Neuron (in vitro differentiated cells): ENCODE measurements around the gene RIPOR2.
"Not testable (repeated sequence)": the region's sequence is repeated elsewhere in the genome, so short reads cannot be mapped to it uniquely, and the experiment has no call there.

Experiments
- H2AFZ ChIP-seq: one replicate; pipeline ENCODE4 v1.6.1; 2013; ENCODE audit warnings: low read depth, mild to moderate bottlenecking, inconsistent platforms, low read length, moderate library complexity
- H3K27me3 ChIP-seq: one replicate; pipeline ENCODE4 v1.6.1; 2013; ENCODE audit warnings: low read length; ENCODE audit not compliant: insufficient read depth
- H3K36me3 ChIP-seq: one replicate; pipeline ENCODE4 v1.6.1; 2013; ENCODE audit warnings: low read length; ENCODE audit not compliant: insufficient read depth
- H3K4me1 ChIP-seq: one replicate; pipeline ENCODE4 v1.6.1; 2013; ENCODE audit warnings: low read length; ENCODE audit not compliant: insufficient read depth
- H3K4me3 ChIP-seq: 2 replicates; pipeline ENCODE4 v1.5.1; 2013; ENCODE audit warnings: mild to moderate bottlenecking, low read length, moderate library complexity
- H3K9me3 ChIP-seq: one replicate; pipeline ENCODE4 v1.6.1; 2013; ENCODE audit warnings: low read length

The RIPOR2 gene

DNA sequence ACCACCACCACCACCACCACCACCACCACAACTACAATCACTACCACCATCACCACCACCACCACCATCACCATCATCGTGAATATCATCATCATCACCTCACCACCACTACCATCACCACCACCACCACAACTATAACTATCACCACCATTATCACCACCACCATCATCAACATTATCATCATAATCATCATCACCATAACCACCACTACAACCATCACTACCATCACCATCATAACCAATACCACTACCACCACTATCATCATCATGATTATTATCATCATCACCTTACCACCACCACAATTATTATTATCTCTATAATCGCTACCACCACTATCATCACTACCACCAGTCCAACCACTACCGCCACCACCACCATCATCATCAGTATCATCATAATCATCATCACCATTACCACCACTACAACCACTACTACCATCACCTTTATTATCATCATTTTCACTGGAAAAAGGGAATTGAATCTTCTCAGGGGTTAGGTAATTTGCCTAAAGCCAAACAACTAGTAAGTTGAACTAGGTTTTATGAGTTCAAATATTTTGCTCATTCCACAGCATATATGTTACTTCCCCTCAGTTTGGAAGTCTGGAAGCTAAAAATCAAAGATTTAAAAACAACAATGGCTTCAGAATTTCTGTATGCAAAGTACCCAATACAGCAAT, 8.3 kb downstream of the RIPOR2 start:
- Histone ChIP-seq H3K4me3 (no peak overlapping the region), H2AFZ (no peak overlapping the region), H3K9me3 (no peaks in the 10 kb centered on the region), H3K36me3 (no peaks in the 10 kb centered on the region), H3K4me1 (peaks cover 69% of the 10 kb centered on the region), H3K27me3 (no peaks in the 10 kb centered on the region)

DNA sequence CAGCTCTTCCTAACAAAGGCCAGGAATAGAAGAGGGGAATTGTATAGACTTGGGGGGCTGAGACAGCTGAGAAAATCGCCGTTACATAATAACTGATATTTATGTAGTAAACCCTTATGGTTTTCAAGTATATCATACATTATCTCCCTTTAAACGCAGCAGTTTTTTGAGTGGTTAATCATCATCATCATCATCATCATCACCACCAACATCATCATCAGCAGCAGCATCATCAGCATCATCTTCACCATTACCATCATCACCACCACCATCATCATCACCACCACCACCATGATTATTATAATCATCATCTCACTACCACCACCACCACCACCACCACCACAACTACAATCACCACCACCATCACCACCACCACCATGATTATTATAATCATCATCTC, 9.1 kb downstream of the RIPOR2 start:
- H3K36me3 ChIP-seq, H3K4me3 ChIP-seq, H2AFZ ChIP-seq, H3K27me3 ChIP-seq, H3K9me3 ChIP-seq: not testable (repeated sequence)
- peaks cover 61% of the 10 kb centered on the region for H3K4me1 ChIP-seq

DNA sequence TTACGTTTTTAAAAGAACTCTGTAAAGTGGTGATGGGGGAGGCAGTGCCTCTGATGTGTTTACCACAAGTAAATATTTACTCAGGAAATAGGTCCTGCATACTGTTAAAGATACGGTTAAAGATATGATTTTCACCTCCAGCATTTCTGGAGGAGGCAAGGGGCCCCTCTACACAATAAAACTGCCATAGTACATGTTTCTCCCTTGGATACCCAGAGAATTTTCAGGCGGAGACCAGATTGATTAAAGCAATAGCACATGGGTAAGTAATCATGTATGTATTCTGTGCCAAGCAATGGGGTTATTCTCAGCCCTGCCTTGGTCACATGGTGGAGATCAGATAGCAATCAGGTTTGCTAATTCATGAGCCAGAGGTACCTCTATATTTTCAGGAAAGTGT, 9.6 kb downstream of the RIPOR2 start:
- Histone ChIP-seq H3K27me3 (no peaks in the 10 kb centered on the region), H3K9me3 (no peaks in the 10 kb centered on the region), H2AFZ (no peak overlapping the region), H3K4me3 (no peak overlapping the region), H3K4me1 (peaks cover 56% of the 10 kb centered on the region), H3K36me3 (no peaks in the 10 kb centered on the region)

DNA sequence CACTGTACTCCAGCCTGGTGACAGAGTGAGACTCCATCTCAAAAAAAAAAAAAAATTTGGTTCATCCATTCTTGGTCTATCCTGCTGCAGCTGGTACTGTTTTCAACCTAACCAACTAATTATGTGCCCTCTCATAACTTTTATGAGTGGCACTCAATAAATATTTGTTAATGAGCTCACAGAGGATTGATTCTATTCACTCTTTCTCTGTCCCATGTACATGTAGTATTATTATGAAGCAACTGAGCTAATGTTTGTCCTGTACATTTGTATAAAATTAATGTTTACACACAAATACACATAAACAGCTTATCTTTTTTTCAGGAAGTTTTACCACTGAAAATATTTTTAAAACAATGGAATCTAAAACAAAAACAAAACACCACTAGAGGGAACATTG, 10.1 kb downstream of the RIPOR2 start:
- H3K36me3 ChIP-seq = no peaks in the 10 kb centered on the region
- H2AFZ ChIP-seq = no peak overlapping the region
- H3K9me3 ChIP-seq = no peaks in the 10 kb centered on the region
- H3K27me3 ChIP-seq = no peaks in the 10 kb centered on the region
- no peak overlapping the region for H3K4me3 ChIP-seq
- peaks cover 51% of the 10 kb centered on the region for H3K4me1 ChIP-seq

DNA sequence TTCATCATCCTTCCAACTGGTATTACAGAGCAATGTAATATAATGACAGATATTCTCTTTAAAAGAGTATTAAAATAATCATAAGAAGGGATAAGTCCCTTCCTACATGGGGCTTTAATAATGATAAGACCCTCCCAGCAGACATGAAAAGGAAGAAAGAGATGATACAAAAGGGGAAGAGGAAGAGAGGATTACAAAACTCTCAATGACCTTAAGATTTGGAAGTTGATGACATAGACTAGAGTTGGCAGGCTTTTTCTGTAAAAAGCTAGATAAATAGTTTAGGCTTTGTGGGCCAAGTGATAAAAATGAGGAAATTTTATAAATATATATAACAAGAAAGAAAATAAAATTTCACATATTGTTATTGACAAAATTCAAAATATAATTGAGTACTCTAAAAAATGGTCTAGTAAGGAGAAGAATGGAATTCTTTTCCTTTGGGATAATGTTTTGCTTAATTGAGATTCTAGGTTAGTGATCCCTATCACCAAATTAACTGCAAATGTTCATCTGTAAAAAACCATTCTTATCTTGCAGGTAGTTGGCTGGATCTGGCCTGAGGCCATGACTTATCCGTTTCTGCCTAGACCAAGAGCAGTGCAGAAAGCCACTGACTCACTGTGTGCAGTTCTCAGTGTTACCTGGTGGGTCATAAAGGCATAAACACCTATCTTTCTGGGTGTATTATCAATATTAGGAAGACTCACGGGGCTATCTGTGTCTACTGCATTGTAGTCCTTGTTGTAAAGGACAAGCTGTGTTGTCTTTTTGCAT, 11.0 kb downstream of the RIPOR2 start:
- H3K4me1 ChIP-seq = peaks cover 49% of the 10 kb centered on the region

DNA sequence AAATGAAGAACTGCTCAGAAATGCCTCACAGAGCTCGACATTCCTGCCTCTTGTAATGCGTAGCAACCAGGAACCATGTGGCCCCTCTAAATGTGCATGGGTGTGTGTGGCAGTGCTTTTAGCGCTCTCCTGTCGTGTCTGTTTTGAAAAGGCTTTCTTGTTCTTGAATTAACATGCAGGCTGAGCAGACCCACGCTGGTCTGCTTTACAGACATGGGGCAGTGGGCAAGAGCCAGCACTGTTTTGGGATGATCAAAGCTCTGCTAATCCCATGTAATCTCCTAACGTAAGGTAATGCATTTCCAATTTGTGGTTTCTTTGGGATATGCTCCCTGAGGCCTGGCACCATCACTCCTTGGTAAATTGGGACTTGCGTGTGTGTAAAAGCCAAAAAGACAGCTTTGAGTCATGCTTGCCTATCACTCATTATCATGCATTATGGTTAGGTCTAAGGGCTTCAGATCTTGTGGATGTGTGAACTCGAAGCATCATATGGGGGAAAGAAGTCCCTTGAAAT, 11.8 kb downstream of the RIPOR2 start:
- Histone ChIP-seq H3K36me3 (no peaks in the 10 kb centered on the region), H2AFZ (no peak overlapping the region), H3K27me3 (no peaks in the 10 kb centered on the region), H3K9me3 (no peaks in the 10 kb centered on the region), H3K4me3 (peak overlapping the region; percentile 17), H3K4me1 (peaks cover 52% of the 10 kb centered on the region)

More for the DNA sequence above, 11.0 kb downstream of the RIPOR2 start:
- H3K36me3 ChIP-seq = no peaks in the 10 kb centered on the region
- no peak overlapping the region for H3K4me3 ChIP-seq
- H3K9me3 ChIP-seq = no peaks in the 10 kb centered on the region
- H2AFZ ChIP-seq = no peak overlapping the region
- no peaks in the 10 kb centered on the region for H3K27me3 ChIP-seq

DNA sequence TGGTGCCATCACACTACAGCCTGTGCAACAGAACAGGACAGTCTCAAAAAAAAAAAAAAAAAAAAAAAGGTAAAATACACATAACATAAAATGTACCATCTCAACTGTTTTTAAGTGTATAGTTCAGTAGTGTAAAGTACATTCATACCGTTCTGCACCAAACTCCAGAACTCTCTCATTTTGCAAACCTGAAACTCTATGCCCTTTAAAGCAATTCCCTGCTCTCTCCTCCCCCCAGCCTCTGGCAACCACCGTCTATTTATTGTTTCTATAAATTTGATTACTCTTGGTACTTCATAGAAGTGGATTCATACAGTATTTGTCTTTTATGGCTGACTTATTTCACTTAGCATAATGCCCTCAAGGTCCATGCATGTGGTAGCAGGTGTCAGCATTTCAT, 12.9 kb downstream of the RIPOR2 start:
- no peak overlapping the region for H2AFZ ChIP-seq
- H3K36me3 ChIP-seq = no peaks in the 10 kb centered on the region
- H3K4me3 ChIP-seq = no peak overlapping the region
- H3K9me3 ChIP-seq = no peaks in the 10 kb centered on the region
- H3K27me3 ChIP-seq = no peaks in the 10 kb centered on the region
- H3K4me1 ChIP-seq = peaks cover 48% of the 10 kb centered on the region

DNA sequence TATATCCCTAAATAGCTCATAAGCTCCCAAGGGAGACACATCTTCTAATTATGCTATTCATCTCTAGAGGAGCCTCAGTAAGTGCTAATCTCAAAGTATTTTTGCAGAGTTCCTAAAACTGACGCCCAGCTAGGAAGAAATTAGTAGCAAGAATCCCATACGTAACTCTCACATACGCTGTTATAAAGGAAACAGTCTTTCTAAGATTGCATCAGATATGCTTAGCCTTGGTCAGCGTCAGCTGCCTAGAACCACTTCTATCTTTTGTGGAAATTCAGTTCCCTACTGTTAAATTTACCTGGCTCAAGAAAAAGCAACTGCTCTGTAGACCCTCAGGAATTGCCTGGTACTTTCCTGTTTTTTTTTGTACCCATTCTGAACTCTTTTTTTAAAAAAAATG, 13.6 kb downstream of the RIPOR2 start:
- Histone ChIP-seq H3K4me1 (peaks cover 46% of the 10 kb centered on the region), H3K27me3 (no peaks in the 10 kb centered on the region), H3K9me3 (no peaks in the 10 kb centered on the region), H3K36me3 (no peaks in the 10 kb centered on the region), H3K4me3 (no peak overlapping the region), H2AFZ (no peak overlapping the region)

DNA sequence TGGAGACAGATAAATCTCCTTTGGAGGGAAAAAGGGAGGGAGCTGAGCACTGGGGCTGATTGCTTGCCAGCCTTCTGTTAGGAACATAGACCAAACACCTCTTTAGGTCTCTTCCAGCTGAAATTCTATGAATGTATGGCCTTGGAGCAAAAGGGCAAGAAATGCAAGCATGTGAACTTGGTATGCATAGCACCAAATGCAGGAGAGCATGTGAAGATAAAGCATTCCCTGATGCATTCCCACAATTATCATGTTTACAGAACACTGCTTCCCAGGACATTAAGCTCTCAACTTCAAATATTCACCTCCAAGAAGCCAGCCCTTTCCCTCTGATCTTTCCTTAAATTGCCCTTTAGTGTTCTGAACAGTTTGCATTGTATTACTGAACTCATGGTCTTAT, 15.6 kb downstream of the RIPOR2 start:
- Histone ChIP-seq H3K4me3 (no peak overlapping the region), H3K9me3 (no peaks in the 10 kb centered on the region), H3K36me3 (no peaks in the 10 kb centered on the region), H3K27me3 (no peaks in the 10 kb centered on the region), H3K4me1 (peaks cover 39% of the 10 kb centered on the region), H2AFZ (no peak overlapping the region)

GRCh38 chr6:24919056-24919892, 16.5 kb downstream of the RIPOR2 start:
- H3K4me1 ChIP-seq = peaks cover 31% of the 10 kb centered on the region

DNA sequence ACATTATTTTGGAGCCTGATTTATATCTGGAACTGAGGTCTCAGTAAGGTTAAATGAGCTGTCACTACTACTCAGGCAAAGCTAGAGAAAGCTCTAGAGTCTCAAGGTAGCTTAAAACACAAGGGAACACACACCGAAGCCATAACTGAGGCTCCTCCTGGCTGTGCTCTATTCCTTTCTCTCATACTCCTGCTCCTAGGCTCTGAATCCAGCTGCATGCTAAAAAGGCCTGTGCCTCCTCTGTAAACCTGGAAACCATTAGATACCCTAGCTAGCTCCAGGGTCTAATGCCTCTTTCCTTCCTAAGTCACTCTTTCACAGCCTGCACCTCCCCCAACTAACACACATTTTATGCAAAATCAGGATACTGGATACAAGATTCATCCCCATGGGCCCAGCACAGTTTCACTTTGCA, 17.1 kb downstream of the RIPOR2 start:
- peak overlapping the region; percentile 19 for H3K4me3 ChIP-seq
- H3K9me3 ChIP-seq = no peaks in the 10 kb centered on the region
- H3K4me1 ChIP-seq = peaks cover 26% of the 10 kb centered on the region
- H3K27me3 ChIP-seq = no peaks in the 10 kb centered on the region
- no peak overlapping the region for H2AFZ ChIP-seq
- no peaks in the 10 kb centered on the region for H3K36me3 ChIP-seq

More at GRCh38 chr6:24919056-24919892, 16.5 kb downstream of the RIPOR2 start:
- Histone ChIP-seq H3K27me3 (no peaks in the 10 kb centered on the region), H3K4me3 (peak overlapping the region; percentile 19), H2AFZ (no peak overlapping the region), H3K9me3 (no peaks in the 10 kb centered on the region), H3K36me3 (no peaks in the 10 kb centered on the region)

GRCh38 chr6:24916496-24916895, 19.3 kb downstream of the RIPOR2 start:
- H3K9me3 ChIP-seq = no peaks in the 10 kb centered on the region
- no peak overlapping the region for H3K4me3 ChIP-seq
- no peak overlapping the region for H2AFZ ChIP-seq
- peaks cover 29% of the 10 kb centered on the region for H3K4me1 ChIP-seq
- no peaks in the 10 kb centered on the region for H3K36me3 ChIP-seq
- H3K27me3 ChIP-seq = no peaks in the 10 kb centered on the region

GRCh38 chr6:24915641-24916040, 20.1 kb downstream of the RIPOR2 start:
- Histone ChIP-seq H3K36me3 (no peaks in the 10 kb centered on the region), H2AFZ (no peak overlapping the region), H3K9me3 (no peaks in the 10 kb centered on the region), H3K27me3 (no peaks in the 10 kb centered on the region), H3K4me3 (no peak overlapping the region), H3K4me1 (peaks cover 34% of the 10 kb centered on the region)
